GM23248 (cell line): Measurements from ENCODE around the gene CBS.
"Not testable (repeated sequence)": the region's sequence is repeated elsewhere in the genome, so short reads cannot be mapped to it uniquely, and the experiment has no call there.

Source experiments
- EZH2 ChIP-seq: fragments of 200-600 bp; sonication (generic); IDR thresholded peaks from 2 replicates; pipeline ENCODE4 v1.6.1; 2018; ENCODE audit warnings: antibody characterized with exemption, mild to moderate bottlenecking; ENCODE audit not compliant: insufficient read depth, poor library complexity, severe bottlenecking
- EZH2phosphoT487 ChIP-seq: fragments of 200-600 bp; sonication (generic); IDR thresholded peaks from 2 replicates; pipeline ENCODE4 v1.6.1; 2018; ENCODE audit warnings: antibody characterized with exemption, moderate library complexity, mild to moderate bottlenecking, low read depth; ENCODE audit not compliant: insufficient read depth

- not testable (repeated sequence) for TF ChIP-seq EZH2phosphoT487, EZH2
Observed at GRCh38 chr21:43090947-43091346, 15.3 kb upstream of the CBS start.
